HG03103 (cell line): ENCODE data around the gene RETREG2.

Experiments
- ATAC-seq: cut with Tn5 transposase; IDR thresholded peaks from one replicate; pipeline ENCODE4 v1.9.1; 2021; ENCODE audit warnings: low read depth; ENCODE audit not compliant: unreplicated experiment

The RETREG2 gene

DNA sequence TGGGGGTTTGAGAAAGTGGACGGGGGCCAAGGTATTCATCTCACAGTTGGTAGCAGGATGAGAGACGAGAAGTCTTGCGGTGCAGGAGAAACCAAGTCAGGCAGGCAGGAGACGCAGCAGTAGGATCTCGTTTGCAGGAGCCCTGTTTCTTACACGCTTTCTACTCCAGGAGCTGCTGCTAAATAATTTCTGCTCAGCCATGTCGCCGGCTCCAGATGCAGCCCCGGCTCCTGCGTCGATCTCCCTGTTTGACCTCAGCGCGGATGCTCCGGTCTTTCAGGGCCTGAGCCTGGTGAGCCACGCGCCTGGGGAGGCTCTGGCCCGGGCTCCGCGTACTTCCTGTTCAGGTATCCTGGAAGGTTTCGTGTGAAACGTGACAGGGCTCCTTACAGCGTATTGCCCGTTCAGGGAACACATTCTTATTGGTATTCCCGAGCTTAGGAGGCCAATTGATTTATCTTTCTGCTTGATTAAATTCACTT lies 52.0 kb downstream of the RETREG2 start:
- ATAC-seq = no peak

DNA sequence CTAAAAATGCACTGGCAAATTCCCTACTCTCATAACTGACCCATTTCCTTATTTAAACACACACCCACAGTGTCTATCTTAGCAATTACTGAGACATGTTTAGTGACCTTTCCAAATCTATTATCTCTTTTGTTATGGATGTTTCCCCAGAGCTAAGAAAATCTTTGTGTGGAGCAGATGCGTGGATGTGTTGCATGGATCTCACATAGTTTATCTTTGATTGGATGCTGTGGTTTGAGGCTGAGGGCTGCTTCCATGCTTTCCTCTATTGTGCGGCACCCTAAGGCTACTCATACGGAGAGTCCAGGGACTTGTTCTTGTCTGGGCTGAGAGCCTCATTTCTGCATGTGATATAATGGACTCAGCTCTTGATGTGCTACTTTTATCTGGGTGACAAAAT lies 56.3 kb downstream of the RETREG2 start:
- no peak for ATAC-seq
